Measurements from ENCODE around the gene RSPO4.

The RSPO4 gene

GRCh38 chr20:940926-941325 is 61.2 kb downstream of the RSPO4 start:
- peak; percentile 23 for DNase-seq

GRCh38 chr20:939606-940005 is 62.5 kb downstream of the RSPO4 start:
- DNase-seq: peak; percentile 38

- DNase-seq: no peak
Observed at GRCh38 chr20:934186-934840, 67.8 kb downstream of the RSPO4 start.

GRCh38 chr20:933029-933428 is 69.1 kb downstream of the RSPO4 start:
- no peak for DNase-seq

- no peak for DNase-seq
Observed at GRCh38 chr20:931401-931800, 70.7 kb downstream of the RSPO4 start.

- DNase-seq: no peak
Observed at GRCh38 chr20:926670-927069, 75.4 kb downstream of the RSPO4 start.

- no peak for DNase-seq
Observed at GRCh38 chr20:925516-925915, 76.6 kb downstream of the RSPO4 start.

- DNase-seq: no peak
Observed at GRCh38 chr20:924639-925038, 77.5 kb downstream of the RSPO4 start.

- DNase-seq: no peak
Observed at GRCh38 chr20:922781-923180, 79.3 kb downstream of the RSPO4 start.

- DNase-seq: no peak
Observed at GRCh38 chr20:921068-921467, 81.0 kb downstream of the RSPO4 start.

- no peak for DNase-seq
Observed at GRCh38 chr20:920311-920710, 81.8 kb downstream of the RSPO4 start.

GRCh38 chr20:919491-919916 is 82.6 kb downstream of the RSPO4 start:
- no peak for DNase-seq

GRCh38 chr20:917416-917815 is 84.7 kb downstream of the RSPO4 start:
- no peak for DNase-seq

GRCh38 chr20:916825-917224 is 85.3 kb downstream of the RSPO4 start:
- no peak for DNase-seq

GRCh38 chr20:916125-916799 is 85.8 kb downstream of the RSPO4 start, which contains the start of gene ANGPT4:
Gene ANGPT4, minus strand, starts transcription at chr20:916334. Its CDS starts 120 bp downstream, at chr20:916214.
- DNase-seq: no peak

GRCh38 chr20:914727-915498 is 87.2 kb downstream of the RSPO4 start:
- DNase-seq: no peak

- no peak for DNase-seq
Observed at GRCh38 chr20:913306-913849, 88.7 kb downstream of the RSPO4 start.

- DNase-seq: no peak
Observed at GRCh38 chr20:911882-912600, 90.1 kb downstream of the RSPO4 start.

GRCh38 chr20:910870-911770 is 91.0 kb downstream of the RSPO4 start:
- DNase-seq: no peak

- no peak for DNase-seq
Observed at GRCh38 chr20:910132-910869, 91.8 kb downstream of the RSPO4 start.

GRCh38 chr20:909641-910040 is 92.5 kb downstream of the RSPO4 start:
- no peak for DNase-seq

All from activated CD8-positive, alpha-beta memory T cell treated with anti-CD3 and anti-CD28 coated beads, Interleukin-2, amount 50 U/mL, for 48 hours (primary cell).